Endothelial cell of umbilical vein (primary cell): ENCODE measurements around the gene TMEM266. TPM values are rescaled to one million over a fixed set of nuclear protein-coding genes. Genes with fewer than 3 reads are reported as not detected.

Source experiments
- BruUV-seq: library from RNA; stranded (reverse); fragments of 400-500 nt; replicated peaks from 2 replicates; lab custom pipeline; 2021; lab: Mats Ljungman, UMichigan
- CTCF ChIA-PET: fragments of 300-600, 350-600 bp; sonication (Branson Sonifier 250); formaldehyde crosslinking; loops from one replicate; lab custom pipeline; 2021; ENCODE audit warnings: antibody characterized with exemption, inconsistent platforms; lab: Charles Lee
- POLR2A ChIA-PET: fragments of 300-600, 350-600 bp; sonication (Branson Sonifier 250); formaldehyde crosslinking; loops from one replicate; lab custom pipeline; 2021; ENCODE audit warnings: antibody characterized with exemption, inconsistent platforms; lab: Charles Lee
- DNase-seq: peaks from one replicate; pipeline ENCODE4 v3.0.0-alpha.2; 2011; ENCODE audit warnings: low read depth, low spot score
- FAIRE-seq: peaks from 2 replicates; lab custom pipeline; 2011; peaks lifted over from hg19 to GRCh38; lab: Jason Lieb, UNC
- H2AFZ ChIP-seq: 2 replicates; pipeline ENCODE4 v1.6.0; 2012; ENCODE audit warnings: low read depth, low read length, control low read depth, inconsistent platforms
- H3K27ac ChIP-seq: 2 replicates; pipeline ENCODE4 v1.5.1; 2011; ENCODE audit warnings: low read depth, mild to moderate bottlenecking, control low read depth, low read length, moderate library complexity; ENCODE audit not compliant: insufficient read depth
- H3K27me3 ChIP-seq, 2 experiments: 2 replicates each; pipeline versions ENCODE4 v1.6.0 to v1.6.1; 2011; ENCODE audit warnings: low read length in 2 of 2, mixed read lengths in 1 of 2; ENCODE audit not compliant: control insufficient read depth in 2 of 2, insufficient read depth in 2 of 2
- H3K36me3 ChIP-seq, 2 experiments: 2 replicates in 1 of 2; 3 replicates in 1 of 2; pipeline ENCODE4 v1.5.1; 2011; ENCODE audit warnings: low read length in 2 of 2, mild to moderate bottlenecking in 1 of 2, moderate library complexity in 1 of 2; ENCODE audit not compliant: control insufficient read depth in 2 of 2, insufficient read depth in 2 of 2; ENCODE audit errors: extremely low read depth in 1 of 2
- H3K4me1 ChIP-seq: 3 replicates; pipeline ENCODE4 v1.5.1; 2011; ENCODE audit warnings: mild to moderate bottlenecking, low read length; ENCODE audit not compliant: control insufficient read depth, insufficient read depth; ENCODE audit errors: extremely low read depth
- H3K4me2 ChIP-seq: 2 replicates; pipeline ENCODE4 v1.6.1; 2011; ENCODE audit warnings: low read length, control low read depth, mixed read lengths; ENCODE audit not compliant: insufficient read depth
- H3K4me3 ChIP-seq, 3 experiments: fragments of 200-600 bp in 1 of 3; sonication (generic), shearing (Covaris generic) in 1 of 3; replicated peaks in 1 of 3; 2 replicates each; pipeline ENCODE4 v1.5.1; 2011 to 2016; ENCODE audit warnings: control low read depth in 3 of 3, low read length in 3 of 3, mild to moderate bottlenecking in 2 of 3, inconsistent platforms in 1 of 3, low read depth in 1 of 3, moderate library complexity in 1 of 3; ENCODE audit not compliant: insufficient read depth in 1 of 3
- H3K79me2 ChIP-seq: 2 replicates; pipeline ENCODE4 v1.6.0; 2012; ENCODE audit warnings: low read length, inconsistent platforms; ENCODE audit not compliant: control insufficient read depth, insufficient read depth
- H3K9ac ChIP-seq: replicated peaks from 2 replicates; pipeline ENCODE3; 2011; ENCODE audit warnings: low read length, control low read depth; ENCODE audit not compliant: insufficient read depth; ENCODE audit errors: extremely low read depth
- H3K9me1 ChIP-seq: replicated peaks from 3 replicates; pipeline ENCODE4 v1.6.0; 2011; ENCODE audit warnings: mild to moderate bottlenecking, low read length; ENCODE audit not compliant: control insufficient read depth, insufficient read depth; ENCODE audit errors: extremely low read depth
- H3K9me3 ChIP-seq: replicated peaks from 2 replicates; pipeline ENCODE4 v1.5.1; 2012; ENCODE audit warnings: low read length, inconsistent platforms; ENCODE audit not compliant: control insufficient read depth, insufficient read depth
- H4K20me1 ChIP-seq: replicated peaks from 2 replicates; pipeline ENCODE3; 2011; ENCODE audit warnings: mild to moderate bottlenecking, low read length; ENCODE audit not compliant: control insufficient read depth, insufficient read depth; ENCODE audit errors: extremely low read depth
- CTCF ChIP-seq, 2 donors: IDR thresholded peaks; 1 replicate in 1 of 2; 2 replicates in 1 of 2; pipeline ENCODE4 v1.5.1; 2011; ENCODE audit warnings: low read length in 2 of 2, mild to moderate bottlenecking in 2 of 2, moderate library complexity in 2 of 2, control low read depth in 1 of 2, inconsistent platforms in 1 of 2, low read depth in 1 of 2; ENCODE audit not compliant: insufficient read depth in 1 of 2; ENCODE audit errors: extremely low read depth in 1 of 2
- EZH2 ChIP-seq: IDR thresholded peaks from 2 replicates; pipeline ENCODE4 v1.6.1; 2012; ENCODE audit warnings: borderline replicate concordance, low read depth, mild to moderate bottlenecking, moderate library complexity, low read length, inconsistent platforms; ENCODE audit not compliant: severe bottlenecking
- FOS ChIP-seq: IDR thresholded peaks from 2 replicates; pipeline ENCODE4 v1.6.1; 2011; ENCODE audit warnings: mild to moderate bottlenecking, low read length, moderate library complexity, borderline replicate concordance; ENCODE audit not compliant: insufficient read depth
- GATA2 ChIP-seq: IDR thresholded peaks from 2 replicates; pipeline ENCODE4 v1.7.0; 2011; ENCODE audit warnings: low read depth, mild to moderate bottlenecking, moderate library complexity, mixed read lengths, low read length; ENCODE audit not compliant: insufficient read length, insufficient read depth
- JUN ChIP-seq: IDR thresholded peaks from 2 replicates; pipeline ENCODE4 v1.6.1; 2011; ENCODE audit warnings: borderline replicate concordance, low read depth; ENCODE audit not compliant: insufficient read length, insufficient read depth
- MAX ChIP-seq: IDR thresholded peaks from 2 replicates; pipeline ENCODE4 v1.6.1; 2011; ENCODE audit not compliant: insufficient read depth, insufficient read length
- MYC ChIP-seq: IDR thresholded peaks from one replicate; pipeline ENCODE4 v1.6.1; 2011; ENCODE audit warnings: mild to moderate bottlenecking, low read depth, low read length
- POLR2A ChIP-seq: IDR thresholded peaks from 2 replicates; pipeline ENCODE4 v1.6.1; 2012; ENCODE audit warnings: low read depth, mild to moderate bottlenecking, control low read depth, low read length
- POLR2AphosphoS5 ChIP-seq: IDR thresholded peaks from 2 replicates; pipeline ENCODE4 v1.6.1; 2012; ENCODE audit warnings: low read depth, mild to moderate bottlenecking, control low read depth, low read length, moderate library complexity; ENCODE audit not compliant: insufficient read depth
- dilution Hi-C: fragments of 300-500 bp; cut with MboI; formaldehyde crosslinking; loops from one replicate; pipeline ENCODE4 v1.15.0; 2019; ENCODE audit warnings: low sequenced_read_pairs; ENCODE audit not compliant: extremely low pct_ligation_motif_present
- intact Hi-C: fragments of 100-400 bp; cut with micrococcal nuclease; formaldehyde crosslinking; loops from one replicate; pipeline ENCODE4 v1.10.0; 2022
- polyA plus RNA-seq, 4 experiments: library from polyadenylated mRNA; depleted of rRNA in 3 of 4; stranded (reverse) in 3 of 4; unstranded in 1 of 4; fragments of >200 nt; gene quantifications; 2 replicates each; pipeline versions ENCODE4 v1.2.1 to v1.2.3, GENCODE V29; 2011 to 2012; ENCODE audit warnings: missing spikeins in 1 of 4
- total RNA-seq: library from RNA; stranded (reverse); gene quantifications from 2 replicates; pipeline ENCODE4 v1.2.3, GENCODE V29; 2021

The TMEM266 gene
- total and polyA plus RNA-seq, 2 donors (not counting 3 experiments of a cell fraction or from before 2014, with no cell fraction given) = not detected

GRCh38 chr15:76190070-76190564 is 130.3 kb downstream of the TMEM266 start:
- DNase-seq = no peak
- Histone ChIP-seq H3K9me3 (no peaks in the 10 kb centered on the region), H3K4me1 (peaks cover 5% of the 10 kb centered on the region), H3K27me3 (peaks cover 0 to 2% of the 10 kb centered on the region in 2 experiments), H3K36me3 (no peaks in the 10 kb centered on the region), H3K27ac (no peak overlapping the region), H3K9me1 (no peaks in the 10 kb centered on the region), H4K20me1 (no peaks in the 10 kb centered on the region), H3K4me3 (no peak overlapping the region), H3K4me2 (no peak overlapping the region), H3K79me2 (no peaks in the 10 kb centered on the region), H3K9ac (no peak overlapping the region), H2AFZ (no peak overlapping the region)
- intact Hi-C loops (loop anchor here (1.0 to 5.0 kb wide), 6 partner anchors 95 to 832 kb away; no protein-coding TSS in a partner anchor), dilution Hi-C loops (no loop called here)
- ChIA-PET CTCF (interaction anchor here (1.2 to 4.9 kb wide), 8 partner anchors 16 to 144 kb away, joined by 3 to 54 read pairs (median 4); no protein-coding TSS in a partner anchor), POLR2A (no interaction called here)
- FAIRE-seq = no peak
- no peak for TF ChIP-seq EZH2
- TF ChIP-seq MYC = no peak
- no peak for TF ChIP-seq POLR2A
- no peak for TF ChIP-seq FOS
- TF ChIP-seq POLR2AphosphoS5 = no peak
- no peak for TF ChIP-seq MAX
- TF ChIP-seq JUN = no peak
- no peak for TF ChIP-seq GATA2
- no peak for TF ChIP-seq CTCF (IDR thresholded peaks at IDR 0.05; ENCODE audit: extremely low read depth in 1 of 2, insufficient read depth in 1 of 2, low read depth in 1 of 2, low read length in 2 of 2)
- no TSS peak for BruUV-seq
